Spinal cord (tissue), 10 donors: ENCODE measurements around the gene SORCS2. TPM values are rescaled to one million over a fixed set of nuclear protein-coding genes. Genes with fewer than 3 reads are reported as not detected.
A peak's percentile ranks its signal among the peaks of the same experiment; 100 is the strongest.

Experiments
- DNase-seq, 6 donors: peaks; one replicate each; pipeline versions ENCODE4 v3.0.0 to v3.0.0-alpha.2; 2013 to 2015; ENCODE audit warnings: low spot score in 6 of 6, low read depth in 4 of 6
- H3K27ac ChIP-seq: one replicate; pipeline ENCODE4 v1.5.1; 2013; ENCODE audit warnings: low read depth, low read length, control low read depth
- H3K27me3 ChIP-seq: one replicate; pipeline ENCODE4 v1.6.1; 2013; ENCODE audit warnings: low read length; ENCODE audit not compliant: control insufficient read depth, insufficient read depth
- H3K36me3 ChIP-seq: one replicate; pipeline ENCODE4 v1.6.1; 2013; ENCODE audit warnings: low read length; ENCODE audit not compliant: control insufficient read depth, insufficient read depth
- H3K4me1 ChIP-seq: one replicate; pipeline ENCODE4 v1.6.1; 2013; ENCODE audit warnings: low read length; ENCODE audit not compliant: control insufficient read depth, insufficient read depth
- H3K4me3 ChIP-seq: one replicate; pipeline ENCODE4 v1.5.1; 2013; ENCODE audit warnings: low read depth, low read length, control low read depth
- H3K9me3 ChIP-seq: one replicate; pipeline ENCODE4 v1.6.1; 2013; ENCODE audit warnings: low read length; ENCODE audit not compliant: control insufficient read depth, insufficient read depth
- WGBS: methylation state at CpG from one replicate; pipeline ENCODE4 v1.1.5; 2013; ENCODE audit warnings: missing lambda C conversion rate; ENCODE audit not compliant: insufficient coverage; 5-methylcytosine and 5-hydroxymethylcytosine counted together
- polyA plus RNA-seq, 2 donors: library from polyadenylated mRNA; unstranded; fragments of 120-200 nt; gene quantifications; one replicate each; pipeline ENCODE4 v1.2.1, GENCODE V29; 2013; ENCODE audit not compliant: insufficient read length in 2 of 2
- total RNA-seq, 2 donors: library from RNA; depleted of rRNA in 1 of 2; stranded (reverse); fragments of 120-200 nt in 1 of 2; fragments of >200 nt in 1 of 2; gene quantifications; one replicate each; pipeline versions ENCODE4 v1.2.3 to v1.2.4, GENCODE V29; 2013 to 2014
- donor health status: healthy.

Gene SORCS2
- total and polyA plus RNA-seq, 4 donors = 7.3 to 24.8 (median 16.5) TPM

GRCh38 chr4:7392438-7393421 lies 200.4 kb downstream of the SORCS2 start:
- Histone ChIP-seq H3K9me3 (no peaks in the 10 kb centered on the region), H3K36me3 (no peaks in the 10 kb centered on the region), H3K27me3 (peaks cover 20% of the 10 kb centered on the region), H3K27ac (no peak overlapping the region), H3K4me1 (peaks cover 70% of the 10 kb centered on the region), H3K4me3 (no peak overlapping the region)
- 63% methylated on average over 27 of the region's 32 CpGs for WGBS
- peak in 2 of 6 donors; percentile 54 to 64 for DNase-seq

GRCh38 chr4:7393601-7394575 lies 201.6 kb downstream of the SORCS2 start:
- Histone ChIP-seq H3K4me1 (peaks cover 76% of the 10 kb centered on the region), H3K36me3 (no peaks in the 10 kb centered on the region), H3K9me3 (no peaks in the 10 kb centered on the region), H3K4me3 (no peak overlapping the region), H3K27me3 (peaks cover 23% of the 10 kb centered on the region), H3K27ac (no peak overlapping the region)
- 65% methylated on average over 26 of the region's 29 CpGs for WGBS
- DNase-seq = no peak

- Histone ChIP-seq H3K36me3 (no peaks in the 10 kb centered on the region), H3K4me1 (peaks cover 80% of the 10 kb centered on the region), H3K9me3 (no peaks in the 10 kb centered on the region), H3K27ac (no peak overlapping the region), H3K27me3 (peaks cover 20% of the 10 kb centered on the region), H3K4me3 (no peak overlapping the region)
- 68% methylated on average over 20 of the region's 21 CpGs for WGBS
- no peak for DNase-seq
Observed at GRCh38 chr4:7394681-7395451, 202.5 kb downstream of the SORCS2 start.

- Histone ChIP-seq H3K27ac (no peak overlapping the region), H3K9me3 (no peaks in the 10 kb centered on the region), H3K27me3 (peaks cover 20% of the 10 kb centered on the region), H3K36me3 (no peaks in the 10 kb centered on the region), H3K4me1 (peaks cover 76% of the 10 kb centered on the region), H3K4me3 (no peak overlapping the region)
- DNase-seq = no peak
- 67% methylated on average over 7 of the region's 8 CpGs for WGBS
Observed at GRCh38 chr4:7395645-7396044, 203.3 kb downstream of the SORCS2 start.

- Histone ChIP-seq H3K4me3 (no peak overlapping the region), H3K27ac (no peak overlapping the region), H3K36me3 (no peaks in the 10 kb centered on the region), H3K27me3 (peaks cover 20% of the 10 kb centered on the region), H3K9me3 (no peaks in the 10 kb centered on the region), H3K4me1 (peaks cover 75% of the 10 kb centered on the region)
- WGBS = 62% methylated on average over 7 of the region's 14 CpGs
- DNase-seq = no peak
Observed at GRCh38 chr4:7396186-7396910, 204.0 kb downstream of the SORCS2 start.

- DNase-seq = no peak
- Histone ChIP-seq H3K36me3 (no peaks in the 10 kb centered on the region), H3K9me3 (no peaks in the 10 kb centered on the region), H3K4me1 (peaks cover 64% of the 10 kb centered on the region), H3K27ac (no peak overlapping the region), H3K4me3 (no peak overlapping the region), H3K27me3 (peaks cover 20% of the 10 kb centered on the region)
- 65% methylated on average over 18 of the region's 24 CpGs for WGBS
Observed at GRCh38 chr4:7397206-7398103, 205.1 kb downstream of the SORCS2 start.

- Histone ChIP-seq H3K9me3 (no peaks in the 10 kb centered on the region), H3K36me3 (no peaks in the 10 kb centered on the region), H3K27me3 (peaks cover 20% of the 10 kb centered on the region), H3K27ac (no peak overlapping the region), H3K4me1 (peaks cover 57% of the 10 kb centered on the region), H3K4me3 (no peak overlapping the region)
- no CpG with 5 or more reads among the region's 6 CpGs for WGBS
- peak in 2 of 6 donors; percentile 73 to 76 for DNase-seq
Observed at GRCh38 chr4:7398104-7398423, 205.7 kb downstream of the SORCS2 start.

- 45% methylated on average over 4 of the region's 8 CpGs for WGBS
- H3K27me3 ChIP-seq = peaks cover 20% of the 10 kb centered on the region
- peaks cover 49% of the 10 kb centered on the region for H3K4me1 ChIP-seq
- H3K36me3 ChIP-seq = no peaks in the 10 kb centered on the region
- H3K9me3 ChIP-seq = no peaks in the 10 kb centered on the region
- H3K27ac ChIP-seq = no peak overlapping the region
- no peak overlapping the region for H3K4me3 ChIP-seq
- peak in 1 of 6 donors; percentile 82 for DNase-seq
Observed at GRCh38 chr4:7398788-7399439, 206.6 kb downstream of the SORCS2 start.
